ENCODE measurements around the gene RPSA.

- no peak for TF ChIP-seq POLR2A (IDR thresholded peaks at IDR 0.05; ENCODE audit: low read length)
- no peak for TF ChIP-seq GATA1 (IDR thresholded peaks at IDR 0.05; ENCODE audit: low read depth, low read length)
Measured at GRCh38 chr3:39427506-39427905, 21.0 kb downstream of the RPSA start.

Measured in erythroblast (primary cell).